RCC 7860 (cell line): ENCODE data around the gene KCNG2.

ENCODE experiments used
- DNase-seq: peaks from one replicate; pipeline ENCODE4 v3.0.0-alpha.2; 2015; ENCODE audit warnings: low spot score
- FAIRE-seq: peaks from 2 replicates; lab custom pipeline; 2012; peaks lifted over from hg19 to GRCh38; lab: Jason Lieb, UNC

The KCNG2 gene

DNA sequence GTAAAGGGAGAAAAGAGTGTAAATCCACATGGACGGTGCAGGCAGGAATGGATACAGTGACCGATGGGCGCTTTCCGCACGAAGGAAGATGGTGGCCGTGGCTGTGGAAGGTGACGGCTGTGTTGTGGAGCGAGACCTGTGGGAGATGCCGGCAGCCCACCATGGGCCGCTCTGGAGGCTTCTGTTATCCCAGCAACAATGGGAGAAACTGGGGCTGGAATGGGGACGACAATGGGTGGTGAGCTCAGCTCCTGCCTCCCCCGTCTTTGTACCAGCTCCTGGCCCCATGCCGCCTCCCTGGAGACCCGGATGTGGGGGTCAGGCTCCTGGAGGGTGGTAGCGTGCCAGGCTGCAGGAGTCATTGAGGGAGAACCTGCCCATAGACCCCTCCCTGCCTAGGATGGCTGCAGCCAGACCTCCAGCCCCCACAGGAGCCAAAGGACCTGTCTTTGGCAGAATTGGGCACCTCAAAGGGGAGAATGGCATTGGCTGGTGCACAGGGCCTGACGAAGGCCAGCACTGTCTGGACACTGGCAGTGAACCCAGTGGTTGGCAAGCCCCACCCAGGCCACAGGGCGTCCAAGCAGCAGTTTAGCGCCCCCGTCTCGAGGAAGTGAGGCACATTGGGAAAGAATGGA lies 81.1 kb downstream of the KCNG2 start:
- no peak for FAIRE-seq
- no peak for DNase-seq

- FAIRE-seq (no peak), DNase-seq (no peak)
Measured at GRCh38 chr18:79879566-79879965, 81.8 kb downstream of the KCNG2 start.

DNA sequence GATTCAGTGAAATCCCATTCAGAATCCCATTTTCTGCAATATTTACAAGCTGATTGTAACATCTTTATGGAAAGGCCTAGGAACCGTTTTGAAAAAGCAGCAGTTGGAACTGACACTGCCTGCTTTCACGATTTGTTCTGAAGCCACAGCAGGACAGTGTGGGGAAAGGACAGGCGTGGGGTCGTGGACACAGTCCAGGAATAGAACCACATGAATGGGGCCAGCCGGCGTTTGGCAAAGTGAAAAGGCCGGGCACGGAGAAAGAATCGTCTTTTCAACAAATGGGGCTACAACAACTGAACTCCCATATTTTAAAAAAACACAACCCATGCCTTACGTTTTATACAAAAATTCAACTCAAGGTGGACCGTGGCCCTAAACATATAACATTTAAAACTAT lies 84.0 kb downstream of the KCNG2 start:
- FAIRE-seq: no peak
- no peak for DNase-seq

DNA sequence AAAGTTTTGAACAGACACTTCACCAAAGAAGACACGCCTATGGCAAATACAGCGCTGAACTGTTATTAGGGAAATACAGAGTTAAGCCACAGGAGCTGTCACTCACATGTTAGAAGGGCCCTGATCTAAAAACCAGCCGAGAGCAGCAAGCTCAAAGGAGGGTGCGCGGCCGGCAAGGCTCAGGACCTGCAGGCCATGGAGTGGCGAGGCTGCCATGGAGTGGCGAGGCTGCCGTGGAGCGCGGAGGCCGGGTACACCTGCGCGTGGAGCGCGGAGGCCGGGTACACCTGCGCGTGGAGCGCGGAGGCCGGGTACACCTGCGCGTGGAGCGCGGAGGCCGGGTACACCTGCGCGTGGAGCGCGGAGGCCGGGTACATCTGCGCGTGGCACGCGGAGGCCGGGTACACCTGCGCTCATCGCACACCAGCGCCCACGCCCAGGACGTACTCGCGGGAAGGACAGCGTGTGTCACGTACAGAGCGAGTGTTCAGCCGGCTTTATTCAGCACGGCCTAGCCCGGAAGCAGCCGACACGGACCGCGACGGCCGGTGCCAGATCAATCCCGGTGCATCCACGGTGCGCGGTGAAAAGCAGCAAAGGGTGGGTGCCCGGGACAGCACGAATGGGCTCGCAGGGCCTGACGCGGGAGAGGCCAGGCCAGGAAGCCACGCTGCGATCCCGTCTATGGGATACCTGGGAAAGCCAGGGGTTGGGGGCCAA lies 84.9 kb downstream of the KCNG2 start:
- FAIRE-seq (no peak), DNase-seq (no peak)

GRCh38 chr18:79883461-79884293 lies 85.9 kb downstream of the KCNG2 start:
- DNase-seq (no peak), FAIRE-seq (no peak)

- no peak for DNase-seq
- FAIRE-seq: no peak
Measured at GRCh38 chr18:79884294-79884962, 86.7 kb downstream of the KCNG2 start.

DNA sequence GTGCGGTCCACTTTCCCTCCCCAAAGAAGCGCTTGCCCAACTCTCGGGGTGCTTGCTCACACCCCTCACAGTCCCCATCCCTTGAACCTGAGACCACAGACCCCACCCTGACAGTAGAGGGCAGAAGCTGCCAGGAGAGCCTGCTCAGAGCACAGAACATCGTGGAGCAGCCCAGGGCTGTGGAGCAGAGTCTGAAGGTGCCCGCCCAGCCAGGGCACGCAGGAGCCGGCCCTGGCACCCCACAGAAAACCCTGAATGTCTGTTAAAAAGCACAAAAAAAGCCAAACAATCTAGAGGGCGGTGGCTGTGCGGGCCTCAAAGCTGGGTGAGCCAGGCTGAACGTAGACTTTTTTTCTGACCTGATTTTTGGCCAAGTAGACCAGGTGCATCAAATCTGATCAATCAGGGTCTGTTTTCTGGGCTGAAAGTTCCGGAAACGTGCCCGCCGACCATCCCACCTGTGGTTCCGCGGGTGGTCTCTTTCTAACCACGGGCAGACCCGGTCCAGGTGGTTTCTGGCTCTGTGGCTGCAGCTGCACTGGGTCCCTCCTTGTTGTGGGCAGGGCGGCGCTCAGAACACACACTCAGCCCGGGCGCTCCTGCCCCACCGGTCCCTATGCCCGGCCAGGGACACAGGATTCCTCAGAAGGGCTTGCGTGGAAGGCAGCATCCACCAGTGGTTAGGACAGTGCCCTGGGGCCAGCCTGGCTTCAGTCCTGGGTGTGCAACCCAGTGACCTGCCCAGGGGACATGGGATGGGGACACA lies 87.4 kb downstream of the KCNG2 start:
- no peak for DNase-seq
- no peak for FAIRE-seq

DNA sequence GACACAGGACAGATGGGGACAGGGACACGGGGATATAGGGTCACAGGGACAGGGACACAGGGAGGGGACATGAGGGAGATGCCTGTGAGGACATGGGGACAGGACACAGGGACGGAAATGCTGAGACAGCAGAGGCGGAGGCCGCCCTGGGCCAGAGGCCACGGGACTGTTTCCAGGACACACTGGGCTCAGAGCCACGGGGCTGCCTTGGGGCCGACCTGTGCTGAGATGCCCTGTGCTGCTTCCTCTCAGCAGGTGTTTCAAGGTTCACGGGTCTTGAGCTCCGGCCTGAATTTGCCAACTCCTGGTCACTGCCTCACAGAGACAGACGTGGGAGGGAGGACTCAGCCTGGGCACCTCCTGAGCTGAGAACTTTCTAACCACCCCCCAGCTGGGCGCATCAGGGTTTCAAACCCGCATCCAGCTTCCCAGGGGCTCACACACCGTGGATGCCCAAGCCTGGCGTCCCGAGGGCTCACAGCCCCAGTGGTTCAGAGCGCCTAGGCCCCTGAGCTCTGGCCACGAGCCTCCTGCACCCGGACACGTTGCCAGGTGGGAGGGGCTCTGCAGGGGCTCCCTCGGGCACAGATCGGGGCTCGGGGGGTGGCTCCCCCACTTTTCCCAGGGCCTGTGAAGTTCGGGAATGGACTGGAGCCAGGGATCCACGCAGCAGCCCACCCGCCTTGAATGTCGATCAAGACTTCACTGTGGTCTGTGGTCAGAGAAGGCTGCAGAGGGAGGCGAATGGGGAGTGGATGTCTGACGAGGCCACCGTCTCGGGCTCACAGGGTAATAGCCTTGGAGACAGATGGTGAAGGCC lies 89.7 kb downstream of the KCNG2 start:
- FAIRE-seq: no peak

GRCh38 chr18:79888016-79888415 lies 90.3 kb downstream of the KCNG2 start:
- DNase-seq (no peak), FAIRE-seq (no peak)

More for the DNA sequence above, 89.7 kb downstream of the KCNG2 start:
- DNase-seq: no peak

GRCh38 chr18:79889569-79889968 lies 91.8 kb downstream of the KCNG2 start:
- FAIRE-seq (no peak), DNase-seq (no peak)

DNA sequence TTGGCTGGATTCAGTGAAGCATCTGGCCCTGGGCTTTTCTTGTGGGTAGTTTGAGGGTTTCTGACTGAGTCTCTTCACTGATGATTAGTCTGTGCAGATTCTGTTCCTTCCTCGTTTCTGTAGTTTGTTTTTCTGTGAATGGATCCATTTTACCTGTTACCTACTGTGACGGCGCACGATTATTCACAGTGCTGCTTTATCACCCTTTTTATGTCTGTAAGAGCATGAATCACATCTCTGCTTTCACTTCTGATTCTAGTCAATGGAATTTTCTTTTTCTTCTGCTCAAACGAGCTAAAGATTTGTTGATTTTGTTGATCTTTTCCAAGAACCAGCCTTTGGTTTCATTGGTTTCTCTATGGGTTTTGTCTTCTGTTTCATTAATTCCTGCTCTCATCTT lies 92.9 kb downstream of the KCNG2 start:
- FAIRE-seq (no peak), DNase-seq (no peak)

DNA sequence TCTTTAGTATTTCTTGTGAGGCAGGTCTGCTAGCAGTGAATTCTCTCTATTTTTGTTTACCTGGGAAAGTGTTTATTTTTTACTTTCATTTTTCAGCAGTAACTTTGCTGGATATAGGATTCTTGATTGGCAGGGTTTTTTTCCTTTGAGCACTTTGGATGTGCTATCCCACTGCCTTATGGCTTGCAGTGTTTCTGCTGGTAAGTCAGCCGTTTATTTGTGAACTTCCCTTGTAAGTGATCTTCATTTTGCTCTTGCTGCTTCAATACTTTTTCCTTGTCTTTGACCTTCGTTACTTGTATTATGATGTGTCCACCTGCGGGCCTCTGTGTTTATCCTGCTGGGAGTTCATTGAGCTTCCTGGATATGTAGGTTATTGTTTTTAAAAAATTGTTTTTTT lies 99.0 kb downstream of the KCNG2 start:
- DNase-seq (no peak), FAIRE-seq (no peak)

GRCh38 chr18:79897940-79898625 lies 100.3 kb downstream of the KCNG2 start:
- FAIRE-seq: no peak
- DNase-seq: no peak

DNA sequence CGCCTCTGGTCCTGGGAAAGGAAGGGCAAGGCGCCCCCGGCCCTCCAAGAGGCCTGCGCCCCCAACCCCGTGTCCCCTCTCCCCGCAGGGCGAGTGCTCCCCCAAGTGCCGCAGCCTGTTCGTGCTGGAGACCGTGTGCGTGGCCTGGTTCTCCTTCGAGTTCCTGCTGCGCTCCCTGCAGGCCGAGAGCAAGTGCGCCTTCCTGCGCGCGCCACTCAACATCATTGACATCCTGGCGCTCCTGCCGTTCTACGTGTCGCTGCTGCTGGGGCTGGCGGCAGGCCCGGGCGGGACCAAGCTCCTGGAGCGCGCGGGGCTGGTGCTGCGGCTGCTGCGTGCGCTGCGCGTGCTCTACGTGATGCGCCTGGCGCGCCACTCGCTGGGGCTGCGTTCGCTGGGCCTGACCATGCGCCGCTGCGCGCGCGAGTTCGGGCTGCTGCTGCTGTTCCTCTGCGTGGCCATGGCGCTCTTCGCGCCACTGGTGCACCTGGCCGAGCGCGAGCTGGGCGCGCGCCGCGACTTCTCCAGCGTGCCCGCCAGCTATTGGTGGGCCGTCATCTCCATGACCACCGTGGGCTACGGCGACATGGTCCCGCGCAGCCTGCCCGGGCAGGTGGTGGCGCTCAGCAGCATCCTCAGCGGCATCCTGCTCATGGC lies 101.3 kb downstream of the KCNG2 start:
- no peak for FAIRE-seq
- no peak for DNase-seq

GRCh38 chr18:79899609-79900445 lies 102.1 kb downstream of the KCNG2 start:
- FAIRE-seq: no peak
- no peak for DNase-seq

- FAIRE-seq: no peak
Measured at GRCh38 chr18:79900610-79901570, 103.2 kb downstream of the KCNG2 start.

GRCh38 chr18:79901665-79902064 lies 103.9 kb downstream of the KCNG2 start:
- no peak for DNase-seq
- no peak for FAIRE-seq

More at GRCh38 chr18:79900610-79901570, 103.2 kb downstream of the KCNG2 start:
- DNase-seq: no peak
